HPDE6-E6E7 (cell line): Measurements from ENCODE around the gene MT1F.
"Not testable (repeated sequence)": the region's sequence is repeated elsewhere in the genome, so short reads cannot be mapped to it uniquely, and the experiment has no call there.

Experiments used
- DNase-seq: peaks from one replicate; pipeline ENCODE4 v3.0.0; 2011; ENCODE audit warnings: missing footprints; ENCODE audit errors: extremely low spot score

MT1F gene

GRCh38 chr16:56657555-56658326 is at the start of gene MT1F:
MT1F (plus strand) TSS chr16:56657959; CDS start chr16:56658059, 100 bp downstream.
- DNase-seq, result peak; percentile 94

- peak; percentile 87 for DNase-seq
Measured at GRCh38 chr16:56608043-56608875, 49.5 kb upstream of the MT1F start, which contains the start of gene MT2A. MT2A (plus strand) TSS chr16:56608584; CDS start chr16:56608656, 72 bp downstream.

- no peak for DNase-seq
Measured at GRCh38 chr16:56608876-56609462, 48.8 kb upstream of the MT1F start.

- peak; percentile 71 for DNase-seq
Measured at GRCh38 chr16:56609463-56609921, 48.3 kb upstream of the MT1F start.

- peak; percentile 49 for DNase-seq
Measured at GRCh38 chr16:56610017-56610608, 47.6 kb upstream of the MT1F start.

GRCh38 chr16:56610609-56611111 is 47.1 kb upstream of the MT1F start:
- no peak for DNase-seq

- DNase-seq, result no peak
Measured at GRCh38 chr16:56611281-56611833, 46.4 kb upstream of the MT1F start.

GRCh38 chr16:56613706-56614105 is 44.1 kb upstream of the MT1F start:
- DNase-seq, result no peak

GRCh38 chr16:56614549-56614991 is 43.2 kb upstream of the MT1F start:
- peak; percentile 48 for DNase-seq

GRCh38 chr16:56615353-56615752 is 42.4 kb upstream of the MT1F start:
- no peak for DNase-seq

GRCh38 chr16:56616608-56617211 is 41.0 kb upstream of the MT1F start:
- no peak for DNase-seq

- DNase-seq, result no peak
Measured at GRCh38 chr16:56617212-56618085, 40.3 kb upstream of the MT1F start.

GRCh38 chr16:56618138-56618537 is 39.6 kb upstream of the MT1F start:
- DNase-seq, result no peak

GRCh38 chr16:56620339-56620897 is 37.3 kb upstream of the MT1F start:
- DNase-seq, result no peak

GRCh38 chr16:56621665-56622445 is 35.9 kb upstream of the MT1F start:
- DNase-seq, result not testable (repeated sequence)

GRCh38 chr16:56623184-56623583 is 34.6 kb upstream of the MT1F start:
- not testable (repeated sequence) for DNase-seq

GRCh38 chr16:56623637-56624036 is 34.1 kb upstream of the MT1F start:
- DNase-seq, result no peak

- peak; percentile 86 for DNase-seq
Measured at GRCh38 chr16:56625140-56625942, 32.4 kb upstream of the MT1F start, which contains the start of gene MT1E. MT1E (plus strand) TSS chr16:56625781; CDS start chr16:56625852, 71 bp downstream.
